Neural progenitor cell (in vitro differentiated cells): ENCODE data around the gene CD58.

ENCODE experiments used
- CTCF ChIP-seq: fragments of 200-600 bp; sonication (generic); IDR thresholded peaks from 2 replicates; pipeline ENCODE4 v1.5.1; 2017; ENCODE audit warnings: antibody characterized with exemption, mild to moderate bottlenecking
- EZH2 ChIP-seq: fragments of 200-600 bp; sonication (generic); IDR thresholded peaks from 2 replicates; pipeline ENCODE4 v1.6.1; 2017; ENCODE audit warnings: antibody characterized with exemption, mild to moderate bottlenecking, moderate library complexity
- EZH2phosphoT487 ChIP-seq: fragments of 200-600 bp; sonication (generic); IDR thresholded peaks from 2 replicates; pipeline ENCODE4 v1.6.1; 2017; ENCODE audit warnings: antibody characterized with exemption

GRCh38 chr1:116494745-116495144 lies 76.1 kb downstream of the CD58 start:
- TF ChIP-seq CTCF (no peak), EZH2 (no peak), EZH2phosphoT487 (no peak)
